Fibroblast of skin of right biceps (primary cell): ENCODE measurements around the gene ZFYVE27.

Source experiments
- DNase-seq: peaks from one replicate; pipeline ENCODE4 v3.0.0-alpha.2; 2013

The ZFYVE27 gene

GRCh38 chr10:97748116-97748515 is 11.2 kb downstream of the ZFYVE27 start:
- no peak for DNase-seq

- DNase-seq: no peak
Measured at GRCh38 chr10:97752956-97753355, 16.0 kb downstream of the ZFYVE27 start.

- no peak for DNase-seq
Measured at GRCh38 chr10:97754726-97755125, 17.8 kb downstream of the ZFYVE27 start.

GRCh38 chr10:97755718-97756117 is 18.8 kb downstream of the ZFYVE27 start:
- DNase-seq: no peak

- no peak for DNase-seq
Measured at GRCh38 chr10:97757471-97757870, 20.5 kb downstream of the ZFYVE27 start.

- DNase-seq: peak; percentile 43
Measured at GRCh38 chr10:97759158-97759887, 22.4 kb downstream of the ZFYVE27 start.

GRCh38 chr10:97759946-97760345 is 23.0 kb downstream of the ZFYVE27 start:
- no peak for DNase-seq

- DNase-seq: no peak
Measured at GRCh38 chr10:97760461-97761257, 23.7 kb downstream of the ZFYVE27 start.

- DNase-seq: no peak
Measured at GRCh38 chr10:97761331-97761865, 24.5 kb downstream of the ZFYVE27 start.

- no peak for DNase-seq
Measured at GRCh38 chr10:97762056-97762455, 25.1 kb downstream of the ZFYVE27 start.

- DNase-seq: peak; percentile 3
Measured at GRCh38 chr10:97762816-97763215, 25.9 kb downstream of the ZFYVE27 start.

GRCh38 chr10:97763411-97763810 is 26.5 kb downstream of the ZFYVE27 start:
- no peak for DNase-seq

- no peak for DNase-seq
Measured at GRCh38 chr10:97763947-97764346, 27.0 kb downstream of the ZFYVE27 start.

GRCh38 chr10:97764519-97764931 is 27.6 kb downstream of the ZFYVE27 start:
- no peak for DNase-seq

- DNase-seq: no peak
Measured at GRCh38 chr10:97765201-97765600, 28.3 kb downstream of the ZFYVE27 start.

- DNase-seq: no peak
Measured at GRCh38 chr10:97766106-97766810, 29.3 kb downstream of the ZFYVE27 start.

GRCh38 chr10:97766996-97767924 is 30.3 kb downstream of the ZFYVE27 start:
- DNase-seq: no peak

GRCh38 chr10:97768322-97769315 is 31.7 kb downstream of the ZFYVE27 start:
- DNase-seq: no peak

GRCh38 chr10:97770255-97770654 is 33.3 kb downstream of the ZFYVE27 start:
- no peak for DNase-seq

- DNase-seq: peak; percentile 7
Measured at GRCh38 chr10:97771055-97771891, 34.3 kb downstream of the ZFYVE27 start.
